LNCAP (cell line): ENCODE measurements around the gene TFAM.

Experiments used
- TF ChIP-seq, protein P1 (sequence below): fragments of 450-650 bp; IDR thresholded peaks from 2 replicates; pipeline ENCODE4 v1.5.1; 2017; ENCODE audit warnings: mild to moderate bottlenecking

Gene TFAM

DNA sequence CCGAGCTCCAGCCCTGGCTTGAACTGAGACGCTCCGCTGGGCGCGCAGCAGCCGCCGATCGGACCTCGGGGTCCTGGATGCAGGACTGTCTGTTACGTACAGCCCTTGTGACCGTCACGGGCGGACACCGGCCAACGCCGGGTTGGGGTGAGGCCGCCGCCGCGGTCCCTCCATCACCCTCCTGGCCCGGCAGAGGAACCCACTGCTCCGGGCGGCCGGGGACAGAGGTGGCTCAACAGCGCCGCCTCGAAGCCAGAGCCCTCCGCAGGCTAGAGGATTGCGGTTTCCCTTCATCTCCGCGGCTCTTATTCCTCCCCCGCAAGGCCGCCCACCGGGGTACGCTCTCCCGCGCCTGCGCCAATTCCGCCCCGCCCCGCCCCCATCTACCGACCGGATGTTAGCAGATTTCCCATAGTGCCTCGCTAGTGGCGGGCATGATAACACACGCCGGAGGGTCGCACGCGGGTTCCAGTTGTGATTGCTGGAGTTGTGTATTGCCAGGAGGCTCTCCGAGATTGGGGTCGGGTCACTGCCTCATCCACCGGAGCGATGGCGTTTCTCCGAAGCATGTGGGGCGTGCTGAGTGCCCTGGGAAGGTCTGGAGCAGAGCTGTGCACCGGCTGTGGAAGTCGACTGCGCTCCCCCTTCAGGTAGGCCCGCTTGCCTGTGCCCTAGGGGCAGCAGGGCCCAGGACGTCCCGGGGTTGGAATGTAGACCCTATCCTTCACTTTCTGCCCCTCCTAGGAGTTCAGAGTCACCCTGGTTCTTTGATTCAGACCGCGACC lies at the start of gene TFAM:
TFAM (plus strand) TSS at position 412 of the 785 bp plus-strand sequence; CDS start at position 550, 138 bp downstream.
- TF ChIP-seq, protein P1, sequence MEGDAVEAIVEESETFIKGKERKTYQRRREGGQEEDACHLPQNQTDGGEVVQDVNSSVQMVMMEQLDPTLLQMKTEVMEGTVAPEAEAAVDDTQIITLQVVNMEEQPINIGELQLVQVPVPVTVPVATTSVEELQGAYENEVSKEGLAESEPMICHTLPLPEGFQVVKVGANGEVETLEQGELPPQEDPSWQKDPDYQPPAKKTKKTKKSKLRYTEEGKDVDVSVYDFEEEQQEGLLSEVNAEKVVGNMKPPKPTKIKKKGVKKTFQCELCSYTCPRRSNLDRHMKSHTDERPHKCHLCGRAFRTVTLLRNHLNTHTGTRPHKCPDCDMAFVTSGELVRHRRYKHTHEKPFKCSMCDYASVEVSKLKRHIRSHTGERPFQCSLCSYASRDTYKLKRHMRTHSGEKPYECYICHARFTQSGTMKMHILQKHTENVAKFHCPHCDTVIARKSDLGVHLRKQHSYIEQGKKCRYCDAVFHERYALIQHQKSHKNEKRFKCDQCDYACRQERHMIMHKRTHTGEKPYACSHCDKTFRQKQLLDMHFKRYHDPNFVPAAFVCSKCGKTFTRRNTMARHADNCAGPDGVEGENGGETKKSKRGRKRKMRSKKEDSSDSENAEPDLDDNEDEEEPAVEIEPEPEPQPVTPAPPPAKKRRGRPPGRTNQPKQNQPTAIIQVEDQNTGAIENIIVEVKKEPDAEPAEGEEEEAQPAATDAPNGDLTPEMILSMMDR, result peak; percentile 44

DNA sequence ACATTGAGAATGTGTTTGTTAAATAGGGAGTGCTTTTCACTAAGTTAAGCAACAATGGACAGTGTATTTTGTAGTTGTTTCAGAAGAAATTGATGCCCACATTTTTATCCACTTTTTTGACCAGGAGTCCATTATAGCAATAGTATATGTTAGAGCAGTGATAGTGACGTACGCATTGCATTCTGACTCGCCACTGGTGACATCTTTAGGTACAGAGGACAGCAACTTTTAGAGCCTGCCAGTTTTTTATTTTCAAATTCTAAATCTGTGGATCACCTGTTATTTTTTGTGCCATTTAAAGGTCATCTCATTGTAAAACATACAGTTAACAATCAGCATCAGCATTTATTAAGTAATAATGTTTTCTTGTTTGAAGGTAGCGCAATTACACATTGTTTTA lies 49.0 kb upstream of the TFAM start:
- TF ChIP-seq, protein P1, result no peak

DNA sequence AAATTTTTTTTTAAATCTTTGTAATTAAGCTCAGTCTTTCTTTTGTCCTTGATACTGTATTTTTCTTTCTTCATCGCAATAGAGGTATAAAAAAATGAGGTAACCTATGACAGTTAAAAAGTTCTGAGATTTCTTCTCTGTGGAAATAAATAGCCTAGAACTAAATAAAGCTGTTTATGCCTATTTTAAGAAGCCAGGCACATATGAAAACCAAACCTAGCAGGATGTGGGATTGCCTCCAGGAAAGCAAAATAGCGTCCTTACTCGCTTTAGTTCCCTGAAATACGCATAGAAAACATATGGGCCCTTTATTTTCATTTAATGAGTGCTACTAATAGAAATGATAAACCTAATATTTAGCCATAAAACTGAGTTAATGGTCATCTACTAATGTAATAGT lies 43.8 kb upstream of the TFAM start:
- TF ChIP-seq, protein P1, result no peak

DNA sequence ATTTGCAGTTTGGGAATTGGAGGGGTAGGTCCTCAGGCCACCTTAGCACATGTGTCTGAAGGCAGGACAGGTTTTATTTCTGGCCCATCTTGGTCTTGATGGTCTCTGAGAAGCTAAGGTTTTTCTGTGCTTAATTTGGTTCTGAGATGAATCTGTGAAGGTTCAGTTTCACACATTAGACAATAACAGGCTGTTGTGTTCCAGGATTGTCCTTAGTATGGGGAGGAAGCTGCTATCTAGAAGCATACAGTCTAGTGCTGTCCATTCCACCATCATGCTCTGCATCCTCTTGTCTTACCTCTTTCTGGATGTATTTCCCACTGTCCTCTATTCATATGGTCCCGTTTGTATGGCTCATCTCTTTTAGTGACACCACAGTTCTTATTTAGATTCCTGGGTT lies 43.3 kb upstream of the TFAM start:
- TF ChIP-seq, protein P1, result no peak

DNA sequence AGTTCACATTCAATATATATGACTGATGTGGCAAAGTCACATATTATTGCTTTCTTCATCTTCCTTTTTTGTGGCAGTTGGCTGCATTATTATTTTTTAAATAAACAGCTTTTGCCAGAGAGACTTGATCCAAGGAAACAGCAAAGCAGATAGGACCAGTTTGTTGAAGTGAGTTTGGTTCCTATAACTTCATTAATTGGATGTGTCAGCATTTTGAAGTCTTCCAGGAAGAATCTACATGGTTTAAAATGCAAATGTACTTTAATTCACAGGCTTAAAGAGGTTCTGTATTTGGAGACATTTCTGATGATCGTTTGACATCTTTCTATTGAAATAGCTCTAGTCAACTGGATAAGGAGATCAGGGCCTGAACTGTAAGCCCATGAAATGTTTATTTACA lies 37.2 kb upstream of the TFAM start:
- TF ChIP-seq, protein P1, result no peak

DNA sequence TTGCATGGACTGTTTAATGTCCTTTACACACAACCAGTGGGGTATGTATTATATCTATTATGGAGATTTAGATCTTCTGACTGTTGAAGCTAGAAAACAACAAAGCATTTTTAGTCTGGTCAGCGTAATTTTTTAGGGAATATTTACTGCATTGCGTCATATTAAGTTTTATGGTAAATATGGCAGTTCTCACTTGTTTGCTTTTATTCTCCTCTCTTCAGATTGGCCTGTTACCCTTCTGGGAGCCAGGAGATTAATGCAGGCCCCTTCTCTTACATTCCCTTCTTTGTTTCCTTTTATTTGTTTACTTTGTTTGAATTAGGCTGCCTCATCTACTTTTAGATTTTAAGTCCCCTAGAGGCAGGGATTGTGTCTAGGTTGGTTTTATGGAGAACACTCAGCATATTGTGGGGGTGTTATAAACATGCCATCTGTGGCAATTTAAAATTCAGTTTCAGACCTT lies 36.6 kb upstream of the TFAM start:
- TF ChIP-seq, protein P1, result no peak

DNA sequence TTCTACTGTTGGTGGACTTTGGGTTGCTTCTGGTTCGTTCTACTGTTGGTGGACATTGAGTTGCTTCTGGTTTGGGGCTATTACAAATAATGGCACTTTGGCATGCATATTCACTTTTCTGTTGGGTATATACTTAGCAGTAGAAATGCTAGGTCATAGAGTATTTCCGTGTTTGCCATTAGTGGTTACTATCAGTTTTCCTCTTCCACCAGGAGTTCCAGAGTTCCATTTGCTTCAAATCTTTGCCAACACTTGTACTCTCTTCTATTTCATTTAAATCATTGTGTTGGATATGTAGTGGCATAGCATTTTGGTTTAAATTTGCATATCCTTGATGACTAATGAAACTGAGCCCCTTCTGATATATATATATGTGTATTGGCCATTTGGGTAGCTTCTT lies 35.2 kb upstream of the TFAM start:
- TF ChIP-seq, protein P1, result no peak
